ENCODE results near the gene RPRD1B. TPM values are rescaled to one million over a fixed set of nuclear protein-coding genes. Genes with fewer than 3 reads are reported as not detected.

The RPRD1B gene
- total RNA-seq, 1 donor from 2014 or later, result 17.7 TPM

- no peak for DNase-seq
Observed at GRCh38 chr20:38136421-38137245, 103.1 kb downstream of the RPRD1B start.

- DNase-seq, result no peak
Observed at GRCh38 chr20:38137441-38138037, 104.0 kb downstream of the RPRD1B start.

GRCh38 chr20:38138086-38138778, 104.7 kb downstream of the RPRD1B start:
- DNase-seq, result no peak

- DNase-seq, result no peak
Observed at GRCh38 chr20:38139156-38139912, 105.8 kb downstream of the RPRD1B start.

GRCh38 chr20:38139977-38140753, 106.6 kb downstream of the RPRD1B start:
- DNase-seq, result peak; percentile 71

GRCh38 chr20:38141204-38141888, 107.8 kb downstream of the RPRD1B start:
- DNase-seq, result no peak

Other genes starting within 250 kb of the RPRD1B start
- 0.51 TPM in 1 of 2 replicates, not detected in the other for gene VSTM2L, start 130.6 kb upstream of the RPRD1B start, total RNA-seq
- gene TTI1, start 290 bp upstream of the RPRD1B start, total RNA-seq, result 18.5 and 22.2 TPM in 2 replicates
- gene TGM2, start 131.5 kb downstream of the RPRD1B start, total RNA-seq, result 401 and 1,564 TPM in 2 replicates
- gene KIAA1755, start 227.0 kb downstream of the RPRD1B start, total RNA-seq, result 0.05 and 0.51 TPM in 2 replicates